K562 (cell line): ENCODE measurements around the gene PPHLN1. TPM values are rescaled to one million over a fixed set of nuclear protein-coding genes. Genes with fewer than 3 reads are reported as not detected.

Source experiments
- BDP1 ChIP-seq: IDR thresholded peaks from 3 replicates; pipeline ENCODE4 v1.6.1; 2011; ENCODE audit not compliant: insufficient read length, insufficient read depth
- CBFA2T2 ChIP-seq: fragments of 450-650 bp; conservative IDR thresholded peaks from 2 replicates; pipeline ENCODE4 v1.6.1; 2017; ENCODE audit warnings: mild to moderate bottlenecking
- HOMEZ ChIP-seq: fragments of 250-450 bp; sonication (Bioruptor Pico); IDR thresholded peaks from 2 replicates; pipeline ENCODE4 v1.4.0; 2020; ENCODE audit warnings: mild to moderate bottlenecking, moderate library complexity
- NFE2 ChIP-seq: IDR thresholded peaks from 2 replicates; pipeline ENCODE4 v1.6.1; 2014; ENCODE audit warnings: antibody characterized with exemption, low read depth
- NFXL1 ChIP-seq: fragments of 450-650 bp; formaldehyde crosslinking; IDR thresholded peaks from 2 replicates; pipeline ENCODE4 v1.4.0; 2021; ENCODE audit warnings: mild to moderate bottlenecking
- PTBP1 ChIP-seq: fragments of 200-400 bp; formaldehyde crosslinking; IDR thresholded peaks from 2 replicates; pipeline ENCODE4 v1.6.1; 2017; ENCODE audit warnings: low read depth, low read length
- SNAPC5 ChIP-seq: fragments of 250-450 bp; sonication (Bioruptor Pico); IDR thresholded peaks from 2 replicates; pipeline ENCODE4 v1.8.0; 2021; ENCODE audit warnings: moderate library complexity, mild to moderate bottlenecking, inconsistent platforms
- SPI1 ChIP-seq: IDR thresholded peaks from 2 replicates; pipeline ENCODE4 v1.6.1; 2011; ENCODE audit warnings: low read depth, low read length, control low read depth, borderline replicate concordance
- ZNF57 ChIP-seq: fragments of 450-650 bp; formaldehyde crosslinking; IDR thresholded peaks from 2 replicates; pipeline ENCODE4 v1.4.0; 2020; ENCODE audit warnings: mild to moderate bottlenecking, moderate library complexity
- ZNF583 ChIP-seq: fragments of 250-450 bp; sonication (Bioruptor Pico); IDR thresholded peaks from 2 replicates; pipeline ENCODE4 v1.4.0; 2020
- polyA plus RNA-seq, 8 experiments: library from polyadenylated mRNA; depleted of rRNA in 4 of 8; stranded (reverse) in 5 of 8; unstranded in 3 of 8; fragments of >200 nt; fragmentation: Nextera tagmentation in 2 of 8; fragmentation: Illumina TruSeq in 1 of 8; extraction: Ambion mirVana in 2 of 8; extraction: Trizol in 1 of 8; gene quantifications; 2 replicates each; pipeline versions ENCODE4 v1.2.1 to v1.2.3, GENCODE V29; 2011 to 2014; ENCODE audit warnings: inconsistent platforms in 1 of 8, missing spikeins in 1 of 8
- total RNA-seq, 7 experiments: library from RNA; depleted of rRNA in 6 of 7; stranded (reverse); fragments of >200 nt in 6 of 7; fragmentation: Illumina TruSeq in 2 of 7; extraction: Trizol in 2 of 7; gene quantifications; 2 replicates each; pipeline versions ENCODE4 v1.2.1 to v1.2.3, GENCODE V29; 2011 to 2021; ENCODE audit warnings: low replicate concordance in 1 of 7
- TF ChIP-seq, protein P1 (sequence below): IDR thresholded peaks from 2 replicates; pipeline ENCODE4 v1.6.1; 2012; ENCODE audit warnings: low read depth, low read length, improper control_type of control experiment, borderline replicate concordance
- TF ChIP-seq, protein P2 (sequence below): fragments of 200-800 bp; sonication (Bioruptor generic); IDR thresholded peaks from 2 replicates; pipeline ENCODE4 v1.6.1; 2016; ENCODE audit warnings: missing genetic modification characterization, missing compliant biosample characterization

PPHLN1 gene
- total and polyA plus RNA-seq, 9 of the 15 experiments (the other 6 are each of a cell fraction or from before 2014, with no cell fraction given), result 66.3 to 112 (median 93.6) TPM

GRCh38 chr12:42325653-42326474, at the start of gene PPHLN1, which contains the start of gene ZCRB1 (continued):
- TF ChIP-seq, protein P1, sequence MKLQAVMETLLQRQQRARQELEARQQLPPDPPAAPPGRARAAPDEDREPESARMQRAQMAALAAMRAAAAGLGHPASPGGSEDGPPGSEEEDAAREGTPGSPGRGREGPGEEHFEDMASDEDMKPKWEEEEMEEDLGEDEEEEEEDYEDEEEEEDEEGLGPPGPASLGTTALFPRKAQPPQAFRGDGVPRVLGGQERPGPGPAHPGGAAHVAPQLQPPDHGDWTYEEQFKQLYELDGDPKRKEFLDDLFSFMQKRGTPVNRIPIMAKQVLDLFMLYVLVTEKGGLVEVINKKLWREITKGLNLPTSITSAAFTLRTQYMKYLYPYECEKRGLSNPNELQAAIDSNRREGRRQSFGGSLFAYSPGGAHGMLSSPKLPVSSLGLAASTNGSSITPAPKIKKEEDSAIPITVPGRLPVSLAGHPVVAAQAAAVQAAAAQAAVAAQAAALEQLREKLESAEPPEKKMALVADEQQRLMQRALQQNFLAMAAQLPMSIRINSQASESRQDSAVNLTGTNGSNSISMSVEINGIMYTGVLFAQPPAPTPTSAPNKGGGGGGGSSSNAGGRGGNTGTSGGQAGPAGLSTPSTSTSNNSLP, result no peak
- TF ChIP-seq CBFA2T2, result no peak
- TF ChIP-seq NFXL1, result no peak
- no peak for TF ChIP-seq BDP1
- TF ChIP-seq, protein P2, sequence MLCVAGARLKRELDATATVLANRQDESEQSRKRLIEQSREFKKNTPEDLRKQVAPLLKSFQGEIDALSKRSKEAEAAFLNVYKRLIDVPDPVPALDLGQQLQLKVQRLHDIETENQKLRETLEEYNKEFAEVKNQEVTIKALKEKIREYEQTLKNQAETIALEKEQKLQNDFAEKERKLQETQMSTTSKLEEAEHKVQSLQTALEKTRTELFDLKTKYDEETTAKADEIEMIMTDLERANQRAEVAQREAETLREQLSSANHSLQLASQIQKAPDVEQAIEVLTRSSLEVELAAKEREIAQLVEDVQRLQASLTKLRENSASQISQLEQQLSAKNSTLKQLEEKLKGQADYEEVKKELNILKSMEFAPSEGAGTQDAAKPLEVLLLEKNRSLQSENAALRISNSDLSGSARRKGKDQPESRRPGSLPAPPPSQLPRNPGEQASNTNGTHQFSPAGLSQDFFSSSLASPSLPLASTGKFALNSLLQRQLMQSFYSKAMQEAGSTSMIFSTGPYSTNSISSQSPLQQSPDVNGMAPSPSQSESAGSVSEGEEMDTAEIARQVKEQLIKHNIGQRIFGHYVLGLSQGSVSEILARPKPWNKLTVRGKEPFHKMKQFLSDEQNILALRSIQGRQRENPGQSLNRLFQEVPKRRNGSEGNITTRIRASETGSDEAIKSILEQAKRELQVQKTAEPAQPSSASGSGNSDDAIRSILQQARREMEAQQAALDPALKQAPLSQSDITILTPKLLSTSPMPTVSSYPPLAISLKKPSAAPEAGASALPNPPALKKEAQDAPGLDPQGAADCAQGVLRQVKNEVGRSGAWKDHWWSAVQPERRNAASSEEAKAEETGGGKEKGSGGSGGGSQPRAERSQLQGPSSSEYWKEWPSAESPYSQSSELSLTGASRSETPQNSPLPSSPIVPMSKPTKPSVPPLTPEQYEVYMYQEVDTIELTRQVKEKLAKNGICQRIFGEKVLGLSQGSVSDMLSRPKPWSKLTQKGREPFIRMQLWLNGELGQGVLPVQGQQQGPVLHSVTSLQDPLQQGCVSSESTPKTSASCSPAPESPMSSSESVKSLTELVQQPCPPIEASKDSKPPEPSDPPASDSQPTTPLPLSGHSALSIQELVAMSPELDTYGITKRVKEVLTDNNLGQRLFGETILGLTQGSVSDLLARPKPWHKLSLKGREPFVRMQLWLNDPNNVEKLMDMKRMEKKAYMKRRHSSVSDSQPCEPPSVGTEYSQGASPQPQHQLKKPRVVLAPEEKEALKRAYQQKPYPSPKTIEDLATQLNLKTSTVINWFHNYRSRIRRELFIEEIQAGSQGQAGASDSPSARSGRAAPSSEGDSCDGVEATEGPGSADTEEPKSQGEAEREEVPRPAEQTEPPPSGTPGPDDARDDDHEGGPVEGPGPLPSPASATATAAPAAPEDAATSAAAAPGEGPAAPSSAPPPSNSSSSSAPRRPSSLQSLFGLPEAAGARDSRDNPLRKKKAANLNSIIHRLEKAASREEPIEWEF (CRISPR knock-in tag), result no peak
- TF ChIP-seq SNAPC5, result no peak
- TF ChIP-seq HOMEZ, result no peak
- no peak for TF ChIP-seq ZNF583 (CRISPR knock-in tag)
- TF ChIP-seq NFE2, result no peak
- no peak for TF ChIP-seq PTBP1
- no peak for TF ChIP-seq ZNF57 (CRISPR knock-in tag)
- TF ChIP-seq SPI1, result no peak
